CD4-positive, alpha-beta memory T cell (primary cell): ENCODE measurements around the gene SLC35B2. TPM values are rescaled to one million over a fixed set of nuclear protein-coding genes. Genes with fewer than 3 reads are reported as not detected.

Experiments
- CTCF ChIA-PET: fragments of 350-600 bp; sonication (Branson Sonifier 250); formaldehyde crosslinking; loops from one replicate; lab custom pipeline; 2021; ENCODE audit warnings: inconsistent platforms; ENCODE audit not compliant: partially characterized antibody; lab: Charles Lee
- POLR2A ChIA-PET: fragments of 350-600 bp; sonication (Branson Sonifier 250); formaldehyde crosslinking; loops from one replicate; lab custom pipeline; 2021; ENCODE audit not compliant: partially characterized antibody; lab: Charles Lee
- DNase-seq, 5 donors: peaks; one replicate each; pipeline versions ENCODE4 v3.0.0 to v3.0.0-alpha.2; 2020 to 2022; ENCODE audit warnings: mixed read lengths in 1 of 5
- H3K27ac ChIP-seq: one replicate; pipeline ENCODE4 v1.7.0; 2013; ENCODE audit warnings: low read depth, low read length
- H3K27me3 ChIP-seq: 2 replicates; pipeline ENCODE4 v1.7.0; 2013; ENCODE audit warnings: mild to moderate bottlenecking, low read length, moderate library complexity; ENCODE audit not compliant: insufficient read depth
- H3K36me3 ChIP-seq: 2 replicates; pipeline ENCODE4 v1.7.0; 2013; ENCODE audit warnings: mild to moderate bottlenecking, low read length, moderate library complexity; ENCODE audit not compliant: insufficient read depth
- H3K4me1 ChIP-seq: 2 replicates; pipeline ENCODE4 v1.7.0; 2013; ENCODE audit warnings: mild to moderate bottlenecking, low read length, moderate library complexity; ENCODE audit not compliant: insufficient read depth
- H3K4me3 ChIP-seq, 2 donors: one replicate each; pipeline ENCODE4 v1.7.0; 2013; ENCODE audit warnings: low read length in 2 of 2, mild to moderate bottlenecking in 1 of 2
- H3K9me3 ChIP-seq, 2 donors: one replicate each; pipeline ENCODE4 v1.7.0; 2013; ENCODE audit warnings: low read length in 2 of 2, control low read depth in 1 of 2; ENCODE audit not compliant: control insufficient read depth in 1 of 2
- H3K27ac Mint-ChIP-seq, 7 donors: one replicate each; pipeline ENCODE4 v1.8.0; 2020 to 2021; ENCODE audit warnings: mixed read lengths in 7 of 7, mild to moderate bottlenecking in 6 of 7, inconsistent platforms in 3 of 7, moderate library complexity in 3 of 7
- H3K27me3 Mint-ChIP-seq, 2 donors: one replicate each; pipeline ENCODE4 v1.8.0; 2020 to 2021; ENCODE audit warnings: mixed read lengths in 2 of 2
- H3K36me3 Mint-ChIP-seq, 2 donors: one replicate each; pipeline ENCODE4 v1.8.0; 2020 to 2021; ENCODE audit warnings: mixed read lengths in 2 of 2, inconsistent platforms in 1 of 2, mild to moderate bottlenecking in 1 of 2
- H3K4me1 Mint-ChIP-seq, 4 donors: one replicate each; pipeline ENCODE4 v1.8.0; 2020 to 2021; ENCODE audit warnings: mixed read lengths in 4 of 4, mild to moderate bottlenecking in 1 of 4
- H3K4me3 Mint-ChIP-seq, 8 donors: one replicate each; pipeline ENCODE4 v1.8.0; 2020 to 2021; ENCODE audit warnings: mixed read lengths in 8 of 8, mild to moderate bottlenecking in 7 of 8, moderate library complexity in 6 of 8, inconsistent platforms in 3 of 8
- H3K9me3 Mint-ChIP-seq, 8 donors: one replicate each; pipeline ENCODE4 v1.8.0; 2020 to 2021; ENCODE audit warnings: mixed read lengths in 8 of 8, mild to moderate bottlenecking in 5 of 8, inconsistent platforms in 3 of 8, moderate library complexity in 1 of 8
- intact Hi-C: fragments of 100-400 bp; cut with micrococcal nuclease; formaldehyde crosslinking; loops from one replicate; pipeline ENCODE4 v1.15.1; 2023
- polyA plus RNA-seq, 2 donors: library from polyadenylated mRNA; unstranded; fragments of 300-500 nt; fragmentation: Illumina TruSeq; gene quantifications; one replicate each; pipeline ENCODE4 v1.2.3, GENCODE V29; 2021
- total RNA-seq, 2 experiments: library from RNA; stranded (reverse); gene quantifications; one replicate each; pipeline ENCODE4 v1.2.3, GENCODE V29; 2021

SLC35B2 gene
- total and polyA plus RNA-seq, 4 experiments from 2014 or later, result 20.7 to 65.3 (median 31.2) TPM

DNA sequence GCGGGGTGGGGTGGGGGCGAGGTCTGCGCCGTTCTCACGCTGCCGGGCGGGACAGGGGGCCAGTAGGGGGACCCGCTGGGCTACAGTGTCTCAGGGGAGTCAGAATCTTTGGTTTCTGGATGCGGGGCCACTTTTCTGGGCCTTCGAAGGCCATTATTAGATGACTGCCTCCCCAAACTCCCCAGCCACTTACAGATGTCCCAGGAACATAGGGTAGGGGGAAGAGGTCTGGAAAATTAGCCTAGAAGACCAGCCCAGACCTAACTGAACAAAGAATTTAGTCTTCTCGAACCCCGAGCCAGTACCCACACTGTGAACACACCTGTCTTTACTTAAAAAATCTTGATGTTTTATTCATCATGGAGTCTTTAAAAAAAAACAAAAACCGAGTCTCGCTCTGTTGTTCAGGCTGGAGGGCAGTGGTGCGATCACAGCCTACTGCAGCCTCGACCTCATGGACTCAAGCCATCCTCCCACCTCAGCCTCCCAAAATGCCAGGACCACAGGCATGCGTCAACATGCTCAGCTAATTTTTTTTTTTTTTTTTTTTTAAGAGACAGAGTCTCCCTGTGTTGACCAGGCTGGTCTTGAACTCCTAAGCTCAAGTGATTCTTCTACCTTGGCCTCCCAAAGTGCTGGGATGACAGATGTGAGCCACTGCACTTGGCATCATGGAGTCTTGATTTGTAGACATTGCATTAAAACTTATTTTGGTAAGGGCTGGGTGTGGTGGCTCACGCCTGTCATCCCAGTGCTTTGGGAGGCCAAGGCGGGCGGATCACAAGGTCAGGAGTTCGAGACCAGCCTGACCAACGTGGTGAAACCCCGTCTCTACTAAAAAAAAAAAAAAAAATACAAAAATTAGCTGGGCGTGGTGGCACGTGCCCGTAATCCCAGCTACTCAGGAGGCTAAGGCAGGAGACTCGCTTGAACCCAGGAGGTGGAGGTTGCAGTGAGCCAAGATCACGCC, 37.2 kb downstream of the SLC35B2 start:
- no peak overlapping the region for H3K27ac Mint-ChIP-seq
- POLR2A ChIA-PET, result interaction anchor here (2.5 kb wide), 1 partner anchor 26 kb away, joined by 12 read pairs; the partner anchor contains the start of gene HSP90AB1
- no peaks in the 10 kb centered on the region for H3K36me3 Mint-ChIP-seq
- Histone ChIP-seq H3K36me3 (no peaks in the 10 kb centered on the region), H3K9me3 (no peaks in the 10 kb centered on the region), H3K4me1 (peaks cover 29% of the 10 kb centered on the region), H3K4me3 (no peak overlapping the region), H3K27me3 (no peaks in the 10 kb centered on the region), H3K27ac (no peak overlapping the region)
- no peaks in the 10 kb centered on the region for H3K9me3 Mint-ChIP-seq
- peaks cover 2 to 7% of the 10 kb centered on the region in 2 donors for H3K27me3 Mint-ChIP-seq
- no peak for DNase-seq
- peak overlapping the region in 3 of 8 donors; percentile 29 to 50 (median 35) for H3K4me3 Mint-ChIP-seq
- intact Hi-C loops, result no loop called here
- CTCF ChIA-PET, result interaction anchor here (0.7 to 6.8 kb wide), 6 partner anchors 10 to 233 kb away, joined by 3 to 84 read pairs (median 6); partner anchors contain the start of gene HSP90AB1
- H3K4me1 Mint-ChIP-seq, result peaks cover 7 to 36% (median 21%) of the 10 kb centered on the region in 4 donors

DNA sequence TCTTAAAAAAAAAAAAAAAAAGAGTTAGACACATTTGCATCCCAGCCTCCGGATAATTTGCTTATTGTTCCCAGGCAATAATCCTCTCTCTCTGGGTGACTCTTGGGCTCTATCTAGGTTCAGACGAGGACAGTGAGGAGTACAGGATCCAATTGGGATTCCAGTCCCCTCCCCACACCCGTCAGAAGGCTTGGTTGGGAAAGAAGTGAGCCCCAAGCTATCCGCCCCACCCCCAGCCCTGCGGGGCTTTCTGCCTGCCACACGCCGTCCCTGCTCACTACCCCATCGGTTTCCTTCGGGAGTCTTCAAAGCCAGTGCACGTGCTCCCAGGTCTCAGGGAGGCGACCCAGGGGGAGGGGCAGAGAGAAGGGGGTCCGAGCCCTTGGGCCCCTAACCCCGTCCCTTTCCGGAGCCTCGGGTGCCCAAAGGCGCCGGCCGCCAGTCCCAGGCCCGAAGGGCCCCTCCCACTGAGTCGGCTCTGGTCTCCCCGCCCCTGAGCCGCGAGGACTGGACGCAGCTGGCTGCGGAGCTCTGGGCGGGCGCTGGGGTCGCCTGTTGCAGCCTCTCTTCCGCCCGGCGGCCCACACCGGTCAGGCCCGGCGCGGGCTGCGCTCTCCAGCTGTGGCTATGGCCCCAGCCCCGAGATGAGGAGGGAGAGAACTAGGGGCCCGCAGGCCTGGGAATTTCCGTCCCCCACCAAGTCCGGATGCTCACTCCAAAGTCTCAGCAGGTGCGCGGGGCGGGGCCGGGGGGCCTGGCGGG, 38.1 kb downstream of the SLC35B2 start:
- peak in 2 of 5 donors; percentile 11 to 41 for DNase-seq
- Mint-ChIP-seq H3K27me3 (peaks cover 2 to 7% of the 10 kb centered on the region in 2 donors), H3K27ac (peak overlapping the region in 1 of 7 donors; percentile 41), H3K4me3 (peak overlapping the region in 6 of 8 donors; percentile 21 to 66 (median 46)), H3K4me1 (peaks cover 7 to 28% (median 17%) of the 10 kb centered on the region in 4 donors), H3K9me3 (no peaks in the 10 kb centered on the region), H3K36me3 (no peaks in the 10 kb centered on the region)
- Histone ChIP-seq H3K9me3 (no peaks in the 10 kb centered on the region), H3K27me3 (no peaks in the 10 kb centered on the region), H3K4me1 (peaks cover 25% of the 10 kb centered on the region), H3K4me3 (no peak overlapping the region), H3K36me3 (no peaks in the 10 kb centered on the region), H3K27ac (no peak overlapping the region)
- intact Hi-C loops, result no loop called here
- CTCF ChIA-PET, result interaction anchor here (0.6 to 1.0 kb wide), 2 partner anchors 48 to 119 kb away, joined by 3 read pairs; no protein-coding TSS in a partner anchor
- POLR2A ChIA-PET, result interaction anchor here (2.5 kb wide), 1 partner anchor 27 kb away, joined by 12 read pairs; the partner anchor contains the start of gene HSP90AB1

DNA sequence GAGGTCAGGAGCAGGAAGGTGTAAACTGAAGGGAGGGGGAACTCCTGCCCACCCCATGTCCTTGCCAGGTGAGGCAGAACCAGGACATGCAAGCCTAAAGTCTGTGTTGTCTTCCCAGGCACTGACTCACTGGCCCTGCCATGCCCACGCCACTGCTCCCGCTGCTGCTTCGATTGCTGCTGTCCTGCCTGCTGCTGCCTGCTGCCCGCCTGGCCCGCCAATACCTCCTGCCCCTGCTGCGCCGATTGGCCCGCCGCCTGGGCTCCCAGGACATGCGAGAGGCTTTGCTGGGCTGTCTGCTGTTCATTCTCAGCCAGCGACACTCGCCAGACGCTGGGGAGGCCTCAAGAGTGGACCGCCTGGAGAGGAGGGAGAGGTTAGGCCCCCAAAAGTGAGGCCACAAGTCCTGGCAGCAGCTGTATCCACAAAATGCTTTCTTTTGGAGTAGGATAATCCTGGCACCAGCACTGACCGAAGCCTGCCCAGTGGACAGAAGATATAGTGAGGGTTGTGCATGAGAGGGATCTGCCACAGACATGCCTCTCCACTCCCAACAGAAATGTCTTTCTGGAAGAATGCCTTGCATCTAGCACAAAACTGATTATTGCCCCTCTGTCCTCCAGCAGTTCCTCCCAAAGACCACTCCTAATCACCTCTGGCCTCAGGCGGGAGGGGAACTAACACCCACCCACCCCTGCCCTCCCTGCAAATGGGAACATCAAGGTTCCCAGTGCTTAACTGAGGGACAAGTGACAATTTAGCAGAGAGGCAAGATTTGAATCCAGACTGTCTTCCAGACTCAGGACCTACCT, 39.8 kb downstream of the SLC35B2 start:
- no peaks in the 10 kb centered on the region for H3K9me3 ChIP-seq
- no peak overlapping the region for H3K4me3 ChIP-seq
- Mint-ChIP-seq H3K27ac (no peak overlapping the region), H3K27me3 (peaks cover 5 to 10% of the 10 kb centered on the region in 2 donors), H3K36me3 (no peaks in the 10 kb centered on the region), H3K4me3 (no peak overlapping the region), H3K9me3 (no peaks in the 10 kb centered on the region), H3K4me1 (peaks cover 3 to 14% (median 8%) of the 10 kb centered on the region in 4 donors)
- H3K27ac ChIP-seq, result no peak overlapping the region
- H3K4me1 ChIP-seq, result peaks cover 15% of the 10 kb centered on the region
- ChIA-PET POLR2A (no interaction called here), CTCF (no interaction called here)
- H3K27me3 ChIP-seq, result no peaks in the 10 kb centered on the region
- DNase-seq, result no peak
- intact Hi-C loops, result no loop called here
- H3K36me3 ChIP-seq, result no peaks in the 10 kb centered on the region

DNA sequence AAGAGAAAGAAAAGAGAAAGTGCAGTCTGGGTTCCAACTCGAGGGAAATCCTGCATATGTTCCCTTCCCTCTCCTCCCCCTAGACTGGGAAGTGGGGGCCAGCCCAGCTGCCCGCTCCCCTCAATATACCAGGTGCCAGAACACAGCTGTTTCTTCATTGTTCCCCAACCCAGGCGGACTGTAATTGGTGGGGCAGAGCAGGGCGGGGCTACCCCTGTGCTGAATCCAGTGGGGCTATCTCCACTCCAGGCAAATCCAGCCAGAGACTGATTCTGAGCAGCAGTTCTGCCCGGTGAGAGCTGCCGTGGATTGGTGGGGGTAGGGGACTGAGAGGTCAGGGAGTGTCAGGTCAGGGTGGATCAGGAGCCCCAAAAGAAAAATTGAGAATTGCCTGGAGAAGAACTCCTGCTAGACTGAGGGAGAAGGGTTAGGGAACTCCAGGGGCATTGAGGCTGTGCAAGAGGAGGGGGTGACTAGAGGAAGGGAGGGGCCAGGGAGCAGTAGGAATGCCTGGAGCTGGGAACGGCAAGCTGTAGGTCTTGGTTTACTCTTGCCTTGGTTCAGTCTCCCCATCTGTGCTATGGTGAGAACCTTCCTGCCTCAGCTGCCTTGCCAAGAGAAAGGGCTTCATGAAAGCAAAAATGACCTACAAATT, 40.5 kb downstream of the SLC35B2 start, which contains the start of gene MYMX:
MYMX (plus strand) TSS at position 250 of the 655 bp plus-strand sequence. CDS start 546 bp downstream, outside the sequence.
- Mint-ChIP-seq H3K4me1 (peaks cover 3 to 13% (median 7%) of the 10 kb centered on the region in 4 donors), H3K4me3 (no peak within 1 kb of the TSS), H3K36me3 (no peaks in the 10 kb centered on the region), H3K27ac (no peak within 1 kb of the TSS), H3K27me3 (peaks cover 5 to 10% of the 10 kb centered on the region in 2 donors), H3K9me3 (no peaks in the 10 kb centered on the region)
- ChIA-PET POLR2A (no interaction called here), CTCF (no interaction called here)
- Histone ChIP-seq H3K4me3 (no peak within 1 kb of the TSS), H3K27me3 (no peaks in the 10 kb centered on the region), H3K36me3 (no peaks in the 10 kb centered on the region), H3K9me3 (no peaks in the 10 kb centered on the region), H3K27ac (no peak within 1 kb of the TSS), H3K4me1 (peaks cover 10% of the 10 kb centered on the region)
- DNase-seq, result no peak
- intact Hi-C loops, result no loop called here

DNA sequence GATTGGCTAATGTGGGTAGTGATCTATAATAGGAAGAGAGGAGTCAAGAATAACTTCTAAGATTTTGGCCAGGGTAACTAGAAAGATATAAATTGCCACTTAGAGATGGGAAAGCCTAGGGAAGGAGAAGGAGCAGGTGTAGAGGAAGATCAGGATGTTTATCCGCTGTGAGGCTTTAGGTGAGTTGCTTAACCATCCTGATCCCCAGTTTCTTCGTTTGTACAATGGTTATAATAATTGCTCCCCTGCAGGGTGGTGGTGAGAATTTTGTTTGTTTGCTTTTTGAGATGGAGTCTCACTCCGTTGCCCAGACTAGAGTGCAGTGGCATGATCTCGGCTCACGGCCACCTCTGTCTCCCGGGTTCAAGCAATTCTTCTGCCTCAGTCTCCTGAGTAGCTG, 43.0 kb downstream of the SLC35B2 start:
- no peaks in the 10 kb centered on the region for H3K9me3 ChIP-seq
- ChIA-PET CTCF (no interaction called here), POLR2A (no interaction called here)
- H3K27ac ChIP-seq, result no peak overlapping the region
- H3K4me3 ChIP-seq, result no peak overlapping the region
- intact Hi-C loops, result no loop called here
- H3K36me3 ChIP-seq, result no peaks in the 10 kb centered on the region
- no peak for DNase-seq
- H3K27me3 ChIP-seq, result no peaks in the 10 kb centered on the region
- Mint-ChIP-seq H3K4me1 (peaks cover 0 to 5% (median 3%) of the 10 kb centered on the region in 4 donors), H3K4me3 (no peak overlapping the region), H3K9me3 (no peaks in the 10 kb centered on the region), H3K36me3 (no peaks in the 10 kb centered on the region), H3K27me3 (peaks cover 5 to 8% of the 10 kb centered on the region in 2 donors), H3K27ac (no peak overlapping the region)
- H3K4me1 ChIP-seq, result peaks cover 4% of the 10 kb centered on the region

DNA sequence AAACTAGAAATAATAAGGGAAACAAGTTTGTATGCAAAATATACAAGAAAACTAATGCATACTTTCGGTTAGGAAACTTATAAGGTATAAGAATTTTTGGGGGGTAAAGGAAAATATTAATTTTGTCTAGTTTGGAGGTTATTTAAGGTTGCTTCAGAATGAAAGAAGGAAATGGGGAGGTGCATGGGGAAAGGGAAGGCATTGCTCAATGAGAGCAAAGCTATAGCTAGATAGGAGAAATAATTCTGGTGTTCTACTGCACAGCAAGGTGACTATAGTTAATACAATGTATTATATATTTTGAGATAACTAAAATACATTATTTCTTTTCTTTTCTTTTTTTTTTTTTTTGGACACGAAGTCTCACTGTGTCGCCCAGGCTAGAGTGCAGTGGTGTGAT, 46.0 kb downstream of the SLC35B2 start:
- Mint-ChIP-seq H3K4me1 (no peaks in the 10 kb centered on the region), H3K36me3 (no peaks in the 10 kb centered on the region), H3K27ac (no peak overlapping the region), H3K9me3 (no peaks in the 10 kb centered on the region), H3K27me3 (peaks cover 3 to 7% of the 10 kb centered on the region in 2 donors), H3K4me3 (no peak overlapping the region)
- no peak overlapping the region for H3K27ac ChIP-seq
- H3K9me3 ChIP-seq, result no peaks in the 10 kb centered on the region
- no peaks in the 10 kb centered on the region for H3K36me3 ChIP-seq
- no peak overlapping the region for H3K4me3 ChIP-seq
- POLR2A ChIA-PET, result no interaction called here
- intact Hi-C loops, result no loop called here
- no peak for DNase-seq
- no peaks in the 10 kb centered on the region for H3K27me3 ChIP-seq
- CTCF ChIA-PET, result interaction anchor here (1.0 kb wide), 1 partner anchor 10 kb away, joined by 3 read pairs; no protein-coding TSS in a partner anchor
- H3K4me1 ChIP-seq, result no peaks in the 10 kb centered on the region
